Thymus (tissue), 11 donors: Measurements from ENCODE around the gene MEIS1. TPM values are rescaled to one million over a fixed set of nuclear protein-coding genes. Genes with fewer than 3 reads are reported as not detected.

Source experiments
- DNase-seq, 9 donors: peaks; one replicate each; pipeline ENCODE4 v3.0.0-alpha.2; 2013; ENCODE audit warnings: low spot score in 9 of 9, low read depth in 6 of 9, missing footprints in 1 of 9
- H3K27ac ChIP-seq, 2 donors: one replicate each; pipeline ENCODE4 v1.5.1; 2013; ENCODE audit warnings: control low read depth in 1 of 2, low read depth in 1 of 2, low read length in 1 of 2, mild to moderate bottlenecking in 1 of 2, moderate library complexity in 1 of 2
- H3K27me3 ChIP-seq, 2 donors: one replicate each; pipeline ENCODE4 v1.5.1; 2013; ENCODE audit warnings: low read length in 1 of 2; ENCODE audit not compliant: control insufficient read depth in 2 of 2, insufficient read depth in 1 of 2
- H3K36me3 ChIP-seq, 2 donors: one replicate each; pipeline ENCODE4 v1.5.1; 2013; ENCODE audit warnings: low read length in 1 of 2, mild to moderate bottlenecking in 1 of 2, moderate library complexity in 1 of 2; ENCODE audit not compliant: control insufficient read depth in 2 of 2, insufficient read depth in 2 of 2
- H3K4me1 ChIP-seq, 2 donors: one replicate each; pipeline ENCODE4 v1.5.1; 2013; ENCODE audit warnings: low read length in 2 of 2; ENCODE audit not compliant: control insufficient read depth in 2 of 2, insufficient read depth in 2 of 2
- H3K4me3 ChIP-seq, 2 donors: one replicate each; pipeline ENCODE4 v1.5.1; 2013; ENCODE audit warnings: low read length in 2 of 2, control low read depth in 1 of 2, mild to moderate bottlenecking in 1 of 2
- H3K9me3 ChIP-seq, 2 donors: one replicate each; pipeline ENCODE4 v1.5.1; 2013; ENCODE audit warnings: low read length in 1 of 2, mild to moderate bottlenecking in 1 of 2; ENCODE audit not compliant: control insufficient read depth in 2 of 2, insufficient read depth in 1 of 2
- WGBS: extraction: QIAGEN DNeasy Blood & Tissue Kit; methylation state at CpG from one replicate; pipeline ENCODE4 v1.1.7; 2013; 5-methylcytosine and 5-hydroxymethylcytosine counted together
- polyA plus RNA-seq: library from polyadenylated mRNA; stranded (reverse); fragments of 200-250 nt; gene quantifications from one replicate; pipeline ENCODE4 v1.2.3, GENCODE V29; 2013
- total RNA-seq: library from RNA; stranded (reverse); fragments of 120-200 nt; gene quantifications from one replicate; pipeline ENCODE4 v1.2.4, GENCODE V29; 2013
- donor health status: healthy.

The MEIS1 gene
- total and polyA plus RNA-seq, 2 donors, result 9.8 to 15.5 TPM

DNA sequence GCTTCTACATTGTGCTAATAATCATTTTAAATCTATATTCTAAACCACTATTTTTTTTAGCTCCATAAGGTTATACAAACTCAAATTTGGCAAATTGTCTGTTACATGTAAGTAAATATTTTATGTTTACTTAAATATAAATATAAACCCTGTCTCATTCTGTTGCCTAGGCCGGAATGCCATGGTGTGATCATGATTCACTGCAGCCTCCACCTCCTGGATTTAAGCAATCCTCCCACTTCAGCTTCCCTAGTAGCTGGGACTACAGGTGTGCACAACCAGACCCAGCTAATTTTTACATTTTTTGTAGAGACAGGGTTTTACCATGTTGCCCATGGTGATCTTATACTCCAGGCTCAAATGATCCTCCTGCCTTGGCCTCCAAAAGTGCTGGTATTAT lies 124.7 kb downstream of the MEIS1 start:
- no peaks in the 10 kb centered on the region for H3K4me1 ChIP-seq
- no peak overlapping the region for H3K4me3 ChIP-seq
- H3K27me3 ChIP-seq, result no peaks in the 10 kb centered on the region
- no peak overlapping the region for H3K27ac ChIP-seq
- no peaks in the 10 kb centered on the region for H3K9me3 ChIP-seq
- H3K36me3 ChIP-seq, result no peaks in the 10 kb centered on the region
- no peak for DNase-seq
- 100% methylated on average over 1 of the region's 1 CpG for WGBS

DNA sequence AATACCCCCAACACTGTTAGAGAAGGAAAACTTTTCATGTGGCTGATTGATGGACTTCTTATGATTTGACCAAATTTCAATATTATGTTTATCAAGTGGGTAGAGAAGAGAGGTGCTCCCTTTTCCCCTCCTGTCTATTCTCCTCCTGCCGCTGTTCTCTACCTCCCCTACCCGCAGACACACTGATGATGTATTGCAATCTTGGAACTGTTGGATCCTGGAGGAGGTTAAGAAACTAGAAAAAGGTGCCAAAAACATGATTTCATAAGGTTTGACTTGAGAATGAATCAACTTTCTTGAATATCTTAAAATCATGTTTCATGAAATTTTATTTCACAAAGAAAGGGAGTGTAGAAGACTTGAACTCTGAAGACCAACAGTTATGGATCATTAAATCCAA lies 125.8 kb downstream of the MEIS1 start:
- Histone ChIP-seq H3K27ac (no peak overlapping the region), H3K27me3 (no peaks in the 10 kb centered on the region), H3K36me3 (no peaks in the 10 kb centered on the region), H3K9me3 (no peaks in the 10 kb centered on the region), H3K4me3 (no peak overlapping the region), H3K4me1 (no peaks in the 10 kb centered on the region)
- WGBS, result 95% methylated on average over 2 of the region's 2 CpGs
- DNase-seq, result no peak

DNA sequence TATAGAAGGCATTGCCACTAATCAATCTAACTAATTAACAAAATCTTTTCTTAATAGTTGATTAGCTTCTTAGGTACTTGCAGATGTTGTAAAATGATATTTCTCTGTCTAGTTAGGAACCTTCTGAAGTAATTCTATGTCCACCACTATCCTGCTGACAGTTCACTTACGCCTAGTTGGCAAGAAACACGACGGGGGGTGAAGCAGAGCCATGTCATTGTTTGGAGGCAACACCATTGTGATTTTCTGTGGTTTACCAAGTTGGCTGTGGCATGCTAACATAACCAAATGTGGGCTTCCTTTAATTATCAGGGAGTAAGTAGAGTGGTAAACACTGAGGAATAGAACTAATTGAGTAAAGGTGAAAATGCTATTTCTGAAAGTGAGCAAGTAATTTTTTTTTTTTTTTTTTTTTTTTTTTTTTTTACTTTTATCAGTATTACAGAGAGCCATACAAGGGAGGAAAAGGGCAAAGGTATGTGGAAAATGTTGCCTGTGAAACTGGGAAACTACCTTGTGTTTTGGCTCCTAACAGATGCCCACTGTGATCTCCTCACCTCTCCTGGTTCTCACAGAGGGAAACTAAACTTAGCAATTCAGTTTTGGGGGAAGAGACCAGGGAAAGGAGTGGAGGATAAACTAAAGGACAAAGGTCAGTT lies 126.8 kb downstream of the MEIS1 start:
- 61% methylated on average over 3 of the region's 3 CpGs for WGBS
- no peaks in the 10 kb centered on the region for H3K9me3 ChIP-seq

DNA sequence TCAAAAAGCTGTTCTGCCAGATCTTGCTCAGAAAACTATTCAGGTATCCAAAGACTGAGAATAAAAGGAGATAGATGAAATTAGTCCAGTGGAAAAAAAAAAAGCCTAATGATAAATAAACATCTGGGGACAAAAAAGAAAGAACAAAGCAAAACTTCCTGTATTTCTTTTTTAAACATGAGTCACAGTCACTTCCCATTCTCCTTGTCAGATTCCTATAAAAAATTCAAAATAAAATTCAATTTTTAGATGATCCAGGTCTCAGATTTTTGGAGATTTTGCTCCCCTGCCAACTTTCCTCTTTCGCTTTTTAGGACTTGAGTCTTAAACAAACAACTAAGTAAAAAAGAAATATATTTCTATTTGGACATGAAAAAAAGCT lies 127.4 kb downstream of the MEIS1 start:
- Histone ChIP-seq H3K27me3 (no peaks in the 10 kb centered on the region), H3K9me3 (no peaks in the 10 kb centered on the region), H3K27ac (no peak overlapping the region), H3K4me1 (no peaks in the 10 kb centered on the region), H3K4me3 (no peak overlapping the region), H3K36me3 (no peaks in the 10 kb centered on the region)
- 96% methylated on average over 1 of the region's 1 CpG for WGBS
- DNase-seq, result no peak

More for the DNA sequence above, 126.8 kb downstream of the MEIS1 start:
- H3K27me3 ChIP-seq, result no peaks in the 10 kb centered on the region
- no peaks in the 10 kb centered on the region for H3K36me3 ChIP-seq
- DNase-seq, result no peak
- H3K4me3 ChIP-seq, result no peak overlapping the region
- H3K4me1 ChIP-seq, result no peaks in the 10 kb centered on the region
- H3K27ac ChIP-seq, result no peak overlapping the region

DNA sequence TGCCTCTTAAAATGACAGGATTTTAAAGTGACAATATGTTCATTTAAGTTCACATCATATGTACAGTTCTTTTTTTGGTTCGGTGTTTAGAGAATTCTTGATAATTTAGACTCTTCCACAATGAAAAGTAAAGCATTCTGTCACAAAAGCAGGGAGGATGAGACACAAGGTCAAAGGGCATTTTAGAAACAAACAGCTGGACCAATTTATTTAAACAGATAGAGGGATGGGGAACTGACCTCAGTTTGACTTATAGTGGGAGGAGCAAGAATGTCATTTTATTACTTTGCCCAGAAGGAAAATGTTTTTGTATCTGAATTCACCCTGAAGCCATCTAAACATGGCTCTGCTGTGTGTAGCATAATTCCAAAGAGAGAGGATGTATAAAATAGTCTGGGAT lies 128.5 kb downstream of the MEIS1 start:
- no peak for DNase-seq

DNA sequence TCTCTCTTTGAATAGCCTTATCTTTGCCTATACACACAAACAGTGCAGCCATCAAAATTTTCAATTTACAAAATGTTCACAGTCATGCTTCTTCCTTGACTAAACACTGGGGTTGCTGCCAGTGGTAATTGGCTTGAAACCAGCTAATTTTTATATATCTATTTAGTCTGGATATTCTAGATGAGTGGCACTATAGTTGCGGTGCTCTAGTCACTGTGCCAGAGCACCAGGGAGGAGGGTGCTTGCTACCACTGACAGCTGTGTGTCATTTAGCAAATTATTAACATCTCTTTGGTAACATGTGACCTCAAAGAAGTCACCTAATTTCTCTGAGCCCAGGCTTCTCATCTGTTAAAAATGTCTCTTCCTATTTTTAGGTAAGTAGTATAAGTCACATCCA lies 130.4 kb downstream of the MEIS1 start:
- Histone ChIP-seq H3K27me3 (no peaks in the 10 kb centered on the region), H3K27ac (no peak overlapping the region), H3K36me3 (no peaks in the 10 kb centered on the region), H3K4me1 (no peaks in the 10 kb centered on the region), H3K4me3 (no peak overlapping the region), H3K9me3 (no peaks in the 10 kb centered on the region)
- DNase-seq, result no peak
- 95% methylated on average over 1 of the region's 1 CpG for WGBS

More for the DNA sequence above, 128.5 kb downstream of the MEIS1 start:
- Histone ChIP-seq H3K27ac (no peak overlapping the region), H3K36me3 (no peaks in the 10 kb centered on the region), H3K27me3 (no peaks in the 10 kb centered on the region), H3K9me3 (no peaks in the 10 kb centered on the region), H3K4me1 (no peaks in the 10 kb centered on the region), H3K4me3 (no peak overlapping the region)
- 98% methylated on average over 1 of the region's 1 CpG for WGBS

DNA sequence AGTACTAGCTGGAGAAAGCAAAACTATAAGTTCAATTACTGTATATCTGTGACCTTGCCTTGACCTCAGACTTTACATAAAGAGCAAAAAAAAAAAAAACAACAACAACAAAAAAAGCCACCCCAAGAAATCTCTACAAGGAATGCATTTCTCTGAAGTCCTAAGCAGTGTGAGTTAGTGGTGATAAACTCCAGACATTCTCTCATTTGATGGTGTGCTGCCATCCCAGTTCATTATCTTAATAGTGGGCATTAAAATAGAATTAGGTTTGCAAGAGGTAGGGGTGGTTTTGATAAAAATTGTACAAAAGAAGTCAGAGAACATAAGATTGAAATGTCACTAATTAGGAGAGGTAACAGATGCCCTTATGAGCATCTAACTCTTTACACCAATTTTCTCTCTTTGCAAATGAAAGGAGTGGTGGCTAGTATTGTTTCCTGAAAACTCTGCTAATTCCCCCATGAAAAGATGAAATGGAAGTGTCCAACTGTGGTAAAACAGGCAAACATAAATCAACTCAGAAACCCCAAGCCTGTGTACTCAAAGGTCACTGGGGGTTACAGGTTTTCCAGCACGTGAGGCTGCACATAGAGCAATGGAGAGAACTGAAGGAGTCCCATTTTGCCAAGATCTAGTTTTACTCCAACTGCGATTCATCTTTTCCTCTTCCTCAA lies 131.9 kb downstream of the MEIS1 start:
- H3K36me3 ChIP-seq, result no peaks in the 10 kb centered on the region
- no peaks in the 10 kb centered on the region for H3K9me3 ChIP-seq
- H3K27me3 ChIP-seq, result no peaks in the 10 kb centered on the region
- WGBS, result 94% methylated on average over 2 of the region's 2 CpGs
- H3K4me1 ChIP-seq, result no peaks in the 10 kb centered on the region
- no peak overlapping the region for H3K27ac ChIP-seq
- no peak for DNase-seq
- H3K4me3 ChIP-seq, result no peak overlapping the region

DNA sequence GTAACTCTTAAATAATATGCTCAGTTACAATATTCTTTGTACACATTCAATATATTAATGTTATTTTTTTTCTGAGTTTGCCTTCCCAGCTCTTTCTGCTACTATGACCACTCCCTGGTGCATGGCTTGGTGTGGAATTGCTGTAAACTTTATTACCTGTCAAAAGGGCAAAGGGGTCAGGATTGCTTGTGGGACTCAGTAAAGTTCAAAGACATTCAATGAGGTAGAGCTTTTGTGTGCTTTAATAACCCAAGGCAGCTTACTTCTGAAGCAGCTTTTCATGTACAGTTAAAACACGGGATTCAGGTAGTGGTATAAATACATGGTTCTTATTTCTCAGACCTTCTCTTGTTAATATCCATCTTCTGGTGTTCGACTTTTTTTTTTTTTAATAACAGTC lies 132.8 kb downstream of the MEIS1 start:
- WGBS, result 96% methylated on average over 2 of the region's 2 CpGs

DNA sequence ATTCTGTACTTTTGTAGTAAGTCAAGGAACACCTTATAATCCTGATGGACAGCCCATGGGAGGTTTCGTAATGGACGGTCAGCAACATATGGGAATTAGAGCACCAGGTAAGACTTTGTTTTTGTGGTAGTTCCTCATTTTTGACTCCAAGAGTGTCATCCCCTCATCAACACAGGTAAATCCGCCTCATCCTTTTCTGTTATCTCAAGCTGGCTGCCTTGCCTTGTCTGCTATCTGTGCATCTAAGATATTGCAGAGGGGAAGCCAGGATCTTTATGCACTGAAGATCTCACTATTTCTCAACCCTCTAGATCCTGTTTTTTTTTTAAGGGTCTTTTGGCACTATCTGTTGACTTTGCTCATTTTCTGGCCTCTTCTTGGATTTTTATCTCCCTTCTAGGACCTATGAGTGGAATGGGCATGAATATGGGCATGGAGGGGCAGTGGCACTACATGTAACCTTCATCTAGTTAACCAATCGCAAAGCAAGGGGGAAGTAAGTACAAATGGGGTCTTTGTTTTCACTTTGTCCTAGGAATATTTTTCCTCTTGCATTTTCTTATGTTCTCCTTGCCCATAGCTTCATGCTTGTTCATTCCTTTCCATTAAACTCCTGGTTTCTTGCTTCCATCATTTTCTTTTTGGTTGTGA lies 133.8 kb downstream of the MEIS1 start:
- Histone ChIP-seq H3K27ac (no peak overlapping the region), H3K36me3 (no peaks in the 10 kb centered on the region)

More for the DNA sequence above, 132.8 kb downstream of the MEIS1 start:
- H3K9me3 ChIP-seq, result no peaks in the 10 kb centered on the region
- H3K4me1 ChIP-seq, result no peaks in the 10 kb centered on the region
- no peaks in the 10 kb centered on the region for H3K36me3 ChIP-seq
- DNase-seq, result no peak
- H3K4me3 ChIP-seq, result no peak overlapping the region
- H3K27ac ChIP-seq, result no peak overlapping the region
- no peaks in the 10 kb centered on the region for H3K27me3 ChIP-seq

More for the DNA sequence above, 133.8 kb downstream of the MEIS1 start:
- Histone ChIP-seq H3K9me3 (no peaks in the 10 kb centered on the region), H3K27me3 (peaks cover 3 to 5% of the 10 kb centered on the region in 2 donors), H3K4me1 (no peaks in the 10 kb centered on the region), H3K4me3 (no peak overlapping the region)
- no peak for DNase-seq
- 83% methylated on average over 4 of the region's 4 CpGs for WGBS
